Nucleus accumbens (tissue), 56 donors: ENCODE data around the gene EVX1.

Experiments
- DNase-seq, 56 donors: peaks; one replicate each; lab custom pipeline; 2025; lab: John Stamatoyannopoulos, UW

The EVX1 gene

DNA sequence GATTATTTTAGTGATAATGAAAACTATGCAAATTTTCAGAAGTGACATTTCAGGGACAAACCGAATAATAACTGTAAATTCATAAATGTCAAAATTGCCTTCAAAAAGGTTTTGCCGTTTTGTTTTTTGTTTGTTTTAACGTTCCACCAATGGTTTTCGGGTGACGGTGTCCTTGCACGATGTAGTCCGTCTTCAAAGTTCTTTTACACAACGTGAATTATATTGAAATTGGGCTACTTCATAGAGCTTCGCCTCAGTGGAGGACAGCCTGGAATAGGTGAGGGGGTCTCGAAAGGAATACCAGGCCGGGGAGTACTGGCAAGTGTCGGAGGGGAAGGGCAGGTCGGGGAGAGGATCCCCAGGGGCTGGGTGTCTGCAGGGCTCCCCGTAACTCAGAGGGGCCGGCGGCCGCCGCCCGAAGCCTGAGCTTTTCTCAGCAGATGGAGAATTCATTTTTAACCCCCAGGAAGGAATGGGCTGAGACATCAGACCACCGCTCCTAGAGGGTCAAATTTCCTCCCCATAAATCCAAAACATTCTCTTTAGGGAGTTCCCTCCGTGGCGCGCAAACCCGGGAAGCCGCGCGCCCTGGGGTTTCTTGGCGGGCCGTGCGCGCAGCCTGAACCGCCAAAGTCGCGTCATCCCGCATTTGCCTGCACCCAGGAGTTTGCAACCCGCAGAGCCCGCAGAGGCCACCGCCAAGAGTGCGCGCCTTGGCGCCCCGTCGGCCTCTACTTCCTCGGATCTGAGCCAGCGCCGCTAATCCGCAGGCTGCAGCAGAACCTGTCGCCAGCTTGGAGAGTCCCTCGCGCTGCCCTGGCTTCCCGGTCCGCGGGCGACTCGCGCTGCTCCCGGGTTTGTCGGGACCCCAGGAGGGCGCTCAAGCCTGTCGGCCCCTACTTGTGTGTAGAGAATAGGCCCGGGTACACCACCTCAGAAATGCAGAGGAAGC lies 17.3 kb upstream of the EVX1 start:
- no peak for DNase-seq

DNA sequence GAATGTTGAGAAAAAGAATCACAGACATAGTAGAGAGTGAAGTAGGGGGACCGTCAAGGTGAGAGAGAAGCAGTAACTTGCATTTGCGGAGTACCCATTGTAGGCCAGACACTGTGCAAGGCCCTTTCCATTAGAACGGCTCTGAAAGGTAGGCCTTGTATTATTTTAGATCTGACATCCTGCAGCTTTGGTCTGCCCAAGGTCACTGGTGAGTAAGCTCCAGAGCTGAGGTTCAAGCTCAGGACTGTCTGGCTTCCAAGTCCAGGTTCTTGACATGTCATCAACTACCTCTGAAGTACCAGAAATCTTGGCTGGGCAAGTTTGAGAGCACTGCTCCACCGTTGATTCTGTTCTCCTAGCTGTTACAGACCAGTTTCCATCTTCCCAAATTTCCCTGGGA lies 13.2 kb upstream of the EVX1 start:
- DNase-seq, result no peak

DNA sequence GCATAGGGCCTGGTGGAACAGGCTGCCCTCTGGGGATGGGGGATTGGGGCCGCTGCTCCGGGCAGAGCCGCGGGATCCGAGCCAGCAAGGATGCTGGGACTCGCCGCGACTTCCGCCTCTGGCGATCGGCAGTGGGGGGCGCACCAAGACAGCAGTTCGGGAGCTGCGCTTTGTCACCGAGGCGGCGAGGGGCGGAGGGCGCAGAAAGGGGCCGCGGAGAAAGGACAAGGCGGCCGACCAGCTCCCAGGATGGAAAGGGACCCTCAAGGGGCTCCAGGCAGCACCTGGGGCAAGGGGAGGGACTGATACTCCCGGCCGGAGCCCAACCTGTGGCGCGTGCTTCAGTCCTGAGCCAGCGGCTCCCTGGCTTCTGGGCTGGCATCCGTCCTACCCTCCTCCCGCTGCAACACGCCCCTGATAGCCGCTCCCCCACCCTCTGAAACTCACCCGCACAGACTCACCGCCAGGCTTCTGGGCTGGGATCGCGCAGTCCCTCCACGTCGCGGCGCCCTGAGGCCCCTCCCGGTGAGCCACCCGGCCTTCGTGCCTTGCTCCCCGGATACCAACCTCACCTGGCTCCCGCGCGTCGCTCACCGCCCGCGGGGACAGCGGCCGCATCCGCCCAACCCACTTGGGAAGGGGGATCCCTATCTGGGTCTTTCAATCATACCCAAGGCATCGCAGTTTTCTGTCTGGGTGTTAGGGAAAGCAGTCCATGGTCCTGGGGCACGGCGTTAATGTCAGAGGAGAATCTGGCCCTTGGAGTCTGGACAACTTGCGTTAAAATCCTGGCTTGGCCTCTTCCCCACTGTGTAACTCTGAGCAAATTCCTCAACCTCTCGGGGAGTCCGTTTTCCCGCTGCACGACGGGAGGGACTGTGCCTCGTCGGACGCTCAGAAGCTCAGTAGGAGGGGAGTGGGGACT lies 7.0 kb upstream of the EVX1 start:
- peak in 23 of 56 donors; percentile 1 to 51 (median 6) for DNase-seq

DNA sequence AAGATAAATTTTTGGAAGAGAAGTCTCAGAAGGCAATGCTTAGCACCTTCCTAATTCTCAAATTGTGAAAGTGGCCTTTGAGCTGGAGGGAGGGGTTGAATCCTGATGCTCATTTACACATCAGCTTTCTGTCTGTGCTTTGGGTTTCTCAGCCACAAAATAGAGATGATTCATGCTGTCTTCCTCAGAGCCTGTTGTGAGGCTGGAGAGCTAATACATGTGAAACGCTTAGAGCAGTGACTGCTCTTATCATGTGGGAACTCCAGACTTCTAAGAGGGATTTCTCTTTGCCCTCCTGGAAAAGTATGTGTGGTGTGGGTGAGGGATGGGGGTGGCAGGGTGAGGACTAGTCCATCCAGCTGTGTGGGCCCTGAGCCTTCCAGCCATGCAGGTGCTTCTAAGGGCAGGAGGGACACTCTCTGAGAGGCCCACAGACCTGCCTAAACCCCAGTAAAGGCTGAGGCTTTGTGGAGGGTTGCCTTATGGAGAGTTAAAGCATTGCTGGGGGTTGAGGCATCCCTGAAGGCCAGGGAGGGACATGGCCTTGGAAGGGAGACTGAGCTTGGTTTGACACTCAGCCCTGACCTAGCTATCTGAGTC lies 4.8 kb upstream of the EVX1 start:
- no peak for DNase-seq

DNA sequence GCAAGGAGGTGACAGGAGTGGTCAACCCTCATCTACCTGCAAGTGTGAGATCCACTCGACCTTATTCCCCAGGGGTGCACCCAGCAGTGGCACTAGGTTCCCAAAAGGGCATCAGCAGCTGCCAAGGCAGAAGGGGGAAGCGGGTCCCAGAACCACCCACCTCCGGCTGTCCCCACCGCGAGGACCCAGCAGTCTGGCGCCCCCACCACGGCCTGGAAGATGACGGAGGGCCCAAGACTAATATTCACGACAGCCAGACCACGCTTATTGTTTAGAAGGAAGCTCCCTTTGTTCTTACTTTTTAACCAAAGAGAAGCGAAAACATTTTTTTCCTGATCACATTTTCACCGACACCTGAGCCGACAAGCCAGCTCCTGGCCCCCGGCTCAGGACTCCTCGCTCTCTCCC lies 3.6 kb upstream of the EVX1 start:
- DNase-seq, result no peak

DNA sequence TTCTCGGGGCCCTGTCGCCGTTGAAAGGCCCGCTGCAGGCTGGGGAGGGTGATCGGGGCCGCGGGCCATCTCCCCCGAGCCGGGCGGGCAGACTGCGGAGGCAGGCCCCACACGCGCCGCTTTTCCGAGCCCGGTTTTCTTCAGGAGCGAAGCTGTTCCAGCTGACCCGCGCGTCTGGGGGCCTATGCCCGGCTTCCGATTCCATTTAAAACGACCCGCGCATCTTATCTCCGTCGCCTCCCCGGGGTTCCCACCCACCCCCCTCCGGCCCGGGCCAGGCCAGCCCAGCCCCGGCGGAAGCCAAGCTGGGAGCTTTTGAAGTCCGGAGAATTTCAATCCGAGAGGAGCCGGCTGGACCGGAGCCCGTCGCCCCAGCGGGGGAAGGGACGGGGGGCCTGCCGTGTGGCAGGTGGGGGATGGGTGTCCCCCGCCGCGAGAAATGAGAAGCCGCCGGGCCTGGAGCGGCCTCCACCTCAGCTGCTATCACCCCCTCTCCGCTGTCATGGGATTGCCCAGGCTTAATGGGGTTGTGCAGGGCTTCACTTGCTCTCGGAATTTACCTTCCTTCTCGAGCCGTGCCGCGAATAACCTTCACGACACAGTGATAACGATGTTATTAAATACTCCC lies 3.1 kb upstream of the EVX1 start:
- no peak for DNase-seq

DNA sequence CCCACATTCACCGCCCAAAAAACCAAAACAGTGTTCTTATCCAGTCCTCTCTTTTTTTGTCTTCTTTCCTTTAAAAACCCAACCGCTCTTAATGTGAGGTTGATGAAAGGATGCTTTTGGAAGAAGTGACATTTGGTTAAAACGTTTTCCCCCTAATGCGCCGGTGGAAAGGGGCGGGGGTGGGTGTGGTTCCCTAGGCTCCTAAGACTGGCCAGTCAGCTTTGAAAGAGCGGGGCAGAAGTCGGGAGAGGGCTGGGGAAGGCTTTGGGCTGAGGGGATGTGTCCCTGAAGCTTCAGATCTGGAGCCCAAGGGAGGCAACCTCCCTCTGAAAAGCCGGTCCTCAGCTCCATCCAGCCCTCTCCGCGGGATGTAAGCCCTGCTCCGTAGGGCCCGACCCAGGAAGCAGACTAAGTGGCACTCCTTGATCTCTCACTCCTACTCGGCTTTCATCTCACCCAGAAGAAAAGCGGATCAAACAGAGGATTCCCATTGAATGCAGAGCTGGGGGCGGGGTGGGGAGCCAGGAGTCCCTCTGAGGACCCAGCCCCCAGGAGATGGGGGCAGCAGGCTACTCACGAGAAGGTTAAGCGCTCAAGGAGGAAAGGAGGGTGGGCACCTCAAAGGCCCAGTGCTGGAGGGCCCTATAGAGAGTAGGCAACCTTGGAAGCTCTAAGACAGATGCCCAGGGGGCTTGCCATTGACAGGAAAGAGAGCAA lies 2.4 kb upstream of the EVX1 start:
- DNase-seq, result no peak

DNA sequence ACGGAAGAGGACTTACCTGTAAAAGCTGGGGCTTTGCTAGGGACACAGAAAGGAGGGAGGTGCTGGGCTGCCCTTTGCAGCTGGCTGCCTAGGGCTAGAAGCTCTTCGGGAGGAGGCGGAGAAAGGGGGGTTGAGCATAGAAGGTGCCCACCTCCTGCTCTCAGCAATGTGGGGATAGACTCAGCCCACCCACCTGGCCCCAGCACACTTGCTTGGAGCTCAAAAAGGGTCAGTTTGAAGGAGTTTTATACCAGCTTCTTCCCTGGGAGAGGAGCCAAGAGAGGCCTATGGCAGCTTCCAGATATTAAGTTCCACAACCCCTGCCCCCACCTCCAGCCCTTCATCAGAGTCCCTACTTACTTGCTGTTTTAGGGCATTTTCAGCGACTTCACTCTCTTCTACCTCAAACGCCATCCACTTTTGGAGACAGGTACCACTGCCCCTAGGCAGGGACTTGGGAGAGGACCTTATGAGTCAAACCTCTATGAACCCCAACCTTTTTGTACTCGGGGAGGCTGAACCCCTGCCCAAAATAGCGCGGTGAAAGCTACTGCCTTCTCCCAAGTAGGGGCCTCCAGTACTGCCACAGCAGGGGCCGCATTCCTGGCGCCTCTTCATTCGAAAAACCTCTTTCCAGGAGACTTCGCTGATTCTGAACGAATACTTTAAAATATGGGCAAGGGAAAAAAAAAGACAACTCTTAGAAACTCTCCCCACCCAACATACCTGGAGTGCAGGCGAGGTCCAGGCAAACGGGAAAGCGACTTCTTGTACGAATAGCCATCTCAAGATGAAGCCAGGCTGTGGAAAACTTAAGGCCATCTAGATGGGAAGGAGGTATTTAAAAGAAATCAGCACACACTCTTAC lies 1.2 kb upstream of the EVX1 start:
- no peak for DNase-seq

DNA sequence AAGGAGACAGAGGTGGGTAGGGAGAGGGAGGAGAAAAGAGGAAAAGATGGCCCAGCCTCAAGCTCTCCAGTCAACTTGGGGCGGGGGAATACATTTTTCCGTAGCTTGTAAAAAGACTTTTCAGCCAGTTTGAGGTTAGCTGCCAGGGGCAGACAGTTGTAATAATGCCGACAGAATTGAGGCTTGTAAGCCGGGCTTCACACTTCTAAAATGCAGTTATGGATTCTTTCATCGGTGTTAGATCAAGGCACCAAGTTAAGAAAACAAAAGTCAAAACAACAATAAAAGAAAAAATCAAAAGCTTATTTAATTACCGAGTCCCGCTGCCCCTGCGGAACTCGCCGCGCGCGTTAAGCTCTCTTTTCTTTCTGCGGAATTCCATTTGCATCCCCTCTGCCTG lies 448 bp upstream of the EVX1 start:
- no peak for DNase-seq

DNA sequence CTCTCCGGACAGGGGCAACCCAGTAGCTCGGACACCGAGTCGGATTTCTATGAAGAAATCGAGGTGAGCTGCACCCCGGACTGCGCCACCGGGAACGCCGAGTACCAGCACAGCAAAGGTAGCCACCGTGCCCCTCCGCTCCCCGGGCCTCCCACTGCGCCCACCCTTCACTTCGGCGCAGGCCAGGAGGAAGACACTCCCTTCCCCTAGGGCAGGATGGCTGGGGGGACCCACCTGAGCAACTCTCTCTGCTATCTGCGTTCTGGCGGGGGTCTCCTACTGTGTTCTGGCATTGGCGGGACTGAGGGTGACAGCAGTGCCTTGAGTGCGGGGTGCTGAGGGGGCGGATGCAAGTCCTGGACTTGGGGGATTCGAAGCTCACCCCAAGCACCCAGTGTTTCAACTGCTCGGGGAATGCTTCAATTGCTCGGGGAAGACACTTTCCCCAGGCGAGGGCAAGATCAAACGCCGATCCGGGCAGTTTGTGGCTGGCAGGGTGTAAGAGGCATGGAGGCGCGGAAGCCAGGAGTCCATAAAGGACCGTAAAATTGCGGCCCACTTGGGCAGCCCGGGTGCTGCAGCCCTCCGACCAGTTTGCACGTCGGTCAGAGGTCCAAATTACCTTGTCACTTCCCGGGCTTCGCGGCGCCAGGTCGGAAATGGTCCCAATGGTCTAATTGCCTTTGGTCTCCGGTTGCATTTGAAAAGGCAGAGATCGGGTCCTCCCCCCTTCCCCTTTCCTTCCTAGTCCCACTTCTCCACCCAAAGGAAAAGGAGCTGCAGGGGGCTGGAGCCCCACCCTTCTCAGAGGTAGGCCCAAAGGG lies 950 bp downstream of the EVX1 start:
- no peak for DNase-seq

DNA sequence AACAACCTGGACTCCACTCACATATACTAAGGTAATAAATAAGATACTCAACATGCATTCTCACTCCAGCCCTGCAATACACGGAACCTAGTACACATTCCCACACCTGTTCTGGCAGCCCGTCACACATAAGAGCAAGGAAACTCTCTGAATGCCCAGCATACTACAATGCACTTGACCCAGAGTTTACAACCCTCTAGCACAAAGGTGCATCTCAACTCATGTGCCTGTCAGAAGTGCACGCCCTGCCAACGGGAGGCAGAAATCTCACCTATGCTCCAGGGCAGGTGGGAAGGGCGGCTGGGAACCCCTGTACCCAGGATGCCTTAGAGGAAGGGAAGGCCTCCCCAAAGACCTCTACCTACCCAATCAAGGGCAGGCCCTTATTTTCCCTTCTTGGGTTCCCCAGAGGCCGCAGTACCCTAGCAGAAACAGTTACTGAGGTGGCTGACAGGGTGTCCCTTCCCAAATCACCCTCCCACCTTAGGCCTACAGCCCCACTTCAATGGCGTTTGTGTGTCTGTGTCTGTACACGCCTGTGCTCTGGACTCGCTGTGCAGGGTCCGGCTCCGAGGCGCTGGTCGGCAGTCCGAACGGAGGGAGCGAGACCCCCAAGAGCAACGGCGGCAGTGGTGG lies 2.0 kb downstream of the EVX1 start:
- DNase-seq, result no peak

DNA sequence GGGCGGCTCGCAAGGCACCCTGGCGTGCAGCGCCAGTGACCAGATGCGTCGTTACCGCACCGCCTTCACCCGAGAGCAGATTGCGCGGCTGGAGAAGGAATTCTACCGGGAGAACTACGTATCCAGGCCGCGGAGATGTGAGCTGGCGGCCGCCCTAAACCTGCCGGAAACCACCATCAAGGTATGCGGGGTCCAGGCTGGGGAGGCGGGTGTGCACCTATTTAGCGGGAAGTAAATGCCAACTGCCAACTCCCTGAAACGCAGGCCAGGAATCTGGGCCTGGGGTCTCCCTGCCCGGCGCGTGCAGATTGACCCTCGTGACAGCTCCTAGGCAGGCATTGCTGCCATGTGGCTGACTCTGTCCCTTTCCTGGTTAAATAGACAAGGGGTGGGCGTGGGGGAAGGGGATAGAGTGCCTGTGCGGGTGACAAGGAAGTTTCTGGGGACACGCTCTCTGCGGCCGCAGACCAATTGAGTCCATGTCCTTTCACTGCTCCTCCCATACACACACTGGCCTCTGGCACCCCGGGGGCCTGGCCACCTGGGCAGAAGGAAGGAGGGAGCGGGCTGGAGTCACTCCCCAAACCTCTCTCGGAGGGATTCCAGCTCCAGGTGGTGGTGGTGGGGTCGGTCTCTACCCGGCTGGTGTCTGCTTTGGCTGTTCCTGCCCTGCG lies 2.7 kb downstream of the EVX1 start:
- no peak for DNase-seq

DNA sequence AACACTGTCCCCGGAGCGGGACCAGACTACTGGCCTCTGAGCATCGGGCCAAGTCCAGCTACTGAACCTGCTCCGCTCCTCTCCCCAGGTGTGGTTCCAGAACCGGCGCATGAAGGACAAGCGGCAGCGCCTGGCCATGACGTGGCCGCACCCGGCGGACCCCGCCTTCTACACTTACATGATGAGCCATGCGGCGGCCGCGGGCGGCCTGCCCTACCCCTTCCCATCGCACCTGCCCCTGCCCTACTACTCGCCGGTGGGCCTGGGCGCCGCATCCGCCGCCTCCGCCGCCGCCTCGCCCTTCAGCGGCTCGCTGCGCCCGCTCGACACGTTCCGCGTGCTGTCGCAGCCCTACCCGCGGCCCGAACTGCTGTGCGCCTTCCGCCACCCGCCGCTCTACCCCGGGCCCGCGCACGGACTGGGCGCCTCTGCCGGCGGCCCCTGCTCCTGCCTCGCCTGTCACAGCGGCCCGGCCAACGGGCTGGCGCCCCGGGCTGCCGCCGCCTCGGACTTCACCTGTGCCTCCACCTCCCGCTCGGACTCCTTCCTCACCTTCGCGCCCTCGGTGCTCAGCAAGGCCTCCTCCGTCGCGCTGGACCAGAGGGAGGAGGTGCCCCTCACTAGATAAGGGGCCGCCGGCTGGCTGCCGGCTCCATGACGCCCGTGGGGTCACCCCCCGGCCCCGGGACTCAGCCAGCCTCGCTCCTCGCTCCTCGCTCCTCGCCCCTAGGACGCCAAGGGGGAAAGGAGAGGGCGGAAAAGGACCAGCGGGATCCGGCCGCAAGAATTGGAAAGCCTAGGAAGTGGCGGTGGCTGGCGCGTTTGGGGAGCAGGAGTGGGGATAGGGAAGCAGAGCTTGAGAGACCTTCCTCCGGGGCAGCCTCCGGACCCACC lies 3.4 kb downstream of the EVX1 start:
- no peak for DNase-seq

DNA sequence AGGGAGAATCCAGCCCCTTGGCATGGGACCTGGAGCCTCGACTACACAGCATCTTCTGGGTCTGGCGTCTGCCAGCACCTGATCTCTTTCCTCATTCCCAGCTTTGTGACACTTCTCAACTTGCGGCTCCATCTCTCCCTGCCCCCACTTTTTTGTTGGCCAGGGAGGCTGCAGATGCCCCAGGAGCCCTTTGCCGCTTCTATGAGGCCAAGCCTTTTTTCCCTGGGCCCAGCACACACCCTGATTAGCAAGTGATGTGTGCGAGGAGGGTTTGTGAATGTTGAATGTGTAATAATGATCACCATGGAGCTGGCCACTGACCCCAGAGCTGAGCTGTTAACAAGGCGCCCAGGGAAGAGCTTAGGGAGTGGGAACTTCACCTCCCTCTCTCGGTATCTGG lies 4.4 kb downstream of the EVX1 start:
- DNase-seq, result no peak

DNA sequence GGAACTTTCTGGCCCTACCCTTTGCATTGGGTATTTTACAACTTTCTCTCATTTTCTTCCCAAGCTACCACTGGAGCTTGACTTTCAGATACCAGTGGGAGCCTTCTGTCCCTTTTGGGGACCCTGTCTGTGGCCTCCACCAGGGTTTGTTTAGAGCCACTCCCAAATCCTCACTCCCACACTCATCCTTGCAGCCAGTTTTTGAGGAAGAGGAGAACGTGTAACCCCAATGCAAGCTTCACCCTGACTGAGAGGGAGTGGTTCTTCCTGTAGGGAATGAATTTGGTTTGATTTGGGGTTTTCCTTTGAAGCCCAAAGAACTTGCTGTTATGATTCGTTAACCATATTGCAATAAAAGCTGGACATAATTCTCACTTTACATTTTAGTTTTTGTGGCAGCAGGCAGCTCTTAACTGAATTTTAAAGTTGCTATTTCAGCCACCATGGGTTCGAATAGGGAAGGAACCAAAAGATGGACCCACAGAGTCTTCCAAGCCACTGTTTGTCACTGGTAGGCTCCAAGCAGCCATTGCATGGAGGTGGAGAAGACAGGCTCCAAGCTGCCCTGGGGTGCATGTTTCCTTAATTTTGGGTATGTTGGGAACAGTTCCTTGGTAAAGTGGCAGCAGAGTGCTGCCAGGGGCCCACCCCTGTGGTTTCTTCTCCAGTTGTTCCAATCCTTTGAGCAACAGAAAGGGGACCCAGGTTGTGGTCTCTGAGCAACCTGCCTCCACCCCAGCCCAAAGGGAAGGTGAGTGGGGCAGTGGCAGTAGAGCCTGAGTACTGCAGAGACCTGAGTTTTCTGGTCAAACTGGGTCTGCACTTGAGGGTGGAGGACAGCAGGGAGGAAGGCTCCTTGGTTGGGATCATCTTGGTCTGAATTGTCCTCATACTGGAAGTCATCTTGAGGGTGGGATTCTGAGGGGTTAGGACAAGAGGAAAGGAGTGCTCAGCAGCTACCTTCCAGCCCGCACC lies 5.1 kb downstream of the EVX1 start:
- DNase-seq, result no peak
